HG02610 (cell line): ENCODE results near the gene PHF14.
A peak's percentile ranks its signal among the peaks of the same experiment; 100 is the strongest.

ENCODE experiments used
- ATAC-seq: cut with Tn5 transposase; IDR thresholded peaks from one replicate; pipeline ENCODE4 v1.9.1; 2021; ENCODE audit warnings: mild to moderate bottlenecking, moderate library complexity; ENCODE audit not compliant: unreplicated experiment

The PHF14 gene

DNA sequence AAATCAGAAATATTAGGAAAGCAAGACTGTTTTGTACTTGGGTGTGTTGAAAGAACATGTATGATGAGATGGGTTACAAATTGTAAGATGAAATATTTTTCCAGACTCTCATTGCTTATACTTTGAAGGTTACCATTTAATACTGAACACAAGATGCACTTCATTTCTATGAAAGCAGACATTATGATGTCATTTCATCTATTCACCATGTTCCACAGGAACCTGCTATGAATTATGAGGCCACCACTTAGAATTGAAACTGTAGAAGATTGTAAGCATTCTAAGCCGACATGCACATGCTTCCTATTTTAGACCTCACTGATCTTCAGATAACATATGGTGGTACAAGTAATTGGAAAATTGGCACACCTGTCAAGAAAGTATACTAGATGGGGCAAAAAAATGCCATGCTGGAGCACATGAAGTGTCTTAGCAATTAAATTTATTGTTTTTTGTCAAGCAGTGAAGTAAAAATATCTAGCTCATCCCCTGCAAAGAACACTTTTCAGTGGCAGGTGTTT, 195.0 kb downstream of the PHF14 start:
- no peak for ATAC-seq

DNA sequence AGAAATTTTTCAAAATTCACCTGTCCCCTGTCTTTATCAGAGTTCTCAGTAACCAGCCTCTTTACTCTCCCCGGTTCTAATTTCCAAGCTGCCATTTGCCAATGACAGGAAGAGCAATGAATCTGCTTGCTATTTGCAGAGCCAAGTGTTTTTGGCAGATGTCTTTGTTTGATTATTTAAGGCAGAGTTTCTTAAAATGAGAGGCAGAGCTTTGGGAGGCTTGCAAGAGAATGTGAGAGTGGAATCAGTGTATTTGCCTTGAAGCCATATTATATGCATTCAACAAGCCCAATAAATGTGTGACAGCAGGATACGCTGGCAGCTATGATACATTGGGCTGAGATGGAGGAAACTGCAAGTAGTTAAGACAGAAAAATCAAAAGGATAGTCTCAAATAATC, 196.5 kb downstream of the PHF14 start:
- ATAC-seq: no peak

DNA sequence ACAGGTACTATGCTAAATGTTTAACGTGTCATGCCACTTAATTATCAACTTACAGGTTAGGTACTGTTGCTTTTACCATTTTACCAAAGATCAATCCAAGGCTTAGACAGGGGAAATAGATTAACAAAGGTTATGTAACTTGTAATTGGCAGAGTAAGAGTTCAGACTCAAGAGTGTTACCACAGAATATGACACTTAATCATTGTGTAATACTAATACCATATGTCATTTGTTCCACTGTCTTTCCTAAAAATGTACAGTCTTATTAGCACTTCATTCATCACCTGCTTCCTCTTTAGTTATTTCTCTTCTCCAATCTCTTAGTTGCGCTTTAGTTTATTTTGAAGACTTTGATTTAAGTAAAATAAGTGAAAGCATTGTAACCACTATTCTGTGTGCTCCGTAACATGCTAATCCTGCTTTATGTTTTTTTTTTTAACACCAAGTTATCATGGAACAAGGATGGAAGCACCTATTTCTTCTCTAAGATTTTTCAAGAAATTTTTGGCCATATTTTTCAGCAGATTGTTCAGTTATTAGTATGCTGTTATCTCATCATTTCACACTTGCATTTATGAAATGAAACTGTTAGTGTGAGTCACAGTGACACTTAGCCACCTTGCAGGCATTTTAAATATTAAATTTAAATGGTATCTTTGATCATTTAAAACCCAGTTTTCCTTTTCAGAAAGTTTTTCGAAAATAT, 197.3 kb downstream of the PHF14 start:
- ATAC-seq: peak; percentile 48

DNA sequence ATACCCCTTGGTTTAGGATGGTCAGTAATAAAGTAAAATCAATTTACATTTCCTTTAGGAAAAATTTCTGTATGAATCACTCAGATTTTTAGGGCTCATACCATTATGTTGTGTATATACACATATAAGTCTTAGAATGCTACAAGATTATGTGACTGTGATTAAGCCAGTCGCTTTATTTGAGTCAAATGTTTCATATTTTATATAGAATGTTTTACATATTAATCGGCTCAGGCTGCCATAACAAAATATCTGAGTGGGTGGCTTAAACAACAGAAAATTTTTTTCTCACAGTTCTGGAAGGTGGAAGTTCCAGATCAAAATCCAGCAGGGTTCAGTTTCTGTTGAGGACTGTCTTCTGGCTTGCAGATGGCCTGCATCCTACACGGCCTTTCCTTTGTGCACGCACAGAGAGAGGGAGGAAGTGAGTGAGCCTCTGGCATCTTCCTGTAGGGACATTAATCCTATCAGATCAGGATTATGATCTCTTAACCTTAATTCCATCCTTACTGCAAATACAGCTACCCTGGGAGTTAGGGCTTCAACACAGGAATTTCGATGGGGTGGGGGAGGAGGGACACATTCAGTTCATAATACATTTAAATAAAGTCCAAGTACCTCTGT, 198.0 kb downstream of the PHF14 start:
- no peak for ATAC-seq

DNA sequence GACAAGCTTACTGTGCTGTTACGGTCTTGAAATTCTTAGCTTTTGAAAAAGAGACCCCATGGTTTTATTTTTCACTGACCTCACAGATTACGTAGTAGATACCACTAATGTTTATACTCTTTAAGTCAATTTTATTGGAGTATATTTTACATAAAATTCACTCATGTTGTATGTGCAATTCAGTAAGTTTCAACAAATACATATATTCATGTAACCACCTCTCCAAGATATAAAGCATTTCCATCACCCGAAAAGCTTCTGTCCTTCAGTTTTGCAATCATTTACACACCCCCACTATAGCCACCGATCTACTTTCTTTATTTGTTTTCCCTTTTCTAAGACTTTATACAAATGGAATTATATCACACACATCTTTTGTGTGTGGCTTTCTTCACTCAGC, 199.2 kb downstream of the PHF14 start:
- ATAC-seq: no peak

DNA sequence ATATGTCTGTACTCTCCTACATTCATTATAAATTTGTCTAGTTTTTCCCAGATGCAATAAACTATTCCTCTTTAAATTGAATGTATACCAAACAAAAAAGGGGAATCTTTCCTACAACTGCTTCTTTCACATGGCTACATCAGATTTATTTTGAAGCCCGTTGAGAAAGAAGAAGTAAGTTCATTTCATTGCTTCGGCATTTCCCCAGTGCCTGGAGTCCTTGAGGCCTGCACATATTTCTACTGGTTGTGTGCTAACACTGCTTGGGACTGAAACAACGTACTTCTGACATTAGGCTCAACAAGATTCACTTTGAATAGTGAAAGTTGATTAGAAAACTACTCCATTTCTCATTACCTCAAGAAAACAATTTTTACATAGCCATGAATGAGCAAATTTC, 201.7 kb downstream of the PHF14 start:
- ATAC-seq: no peak

DNA sequence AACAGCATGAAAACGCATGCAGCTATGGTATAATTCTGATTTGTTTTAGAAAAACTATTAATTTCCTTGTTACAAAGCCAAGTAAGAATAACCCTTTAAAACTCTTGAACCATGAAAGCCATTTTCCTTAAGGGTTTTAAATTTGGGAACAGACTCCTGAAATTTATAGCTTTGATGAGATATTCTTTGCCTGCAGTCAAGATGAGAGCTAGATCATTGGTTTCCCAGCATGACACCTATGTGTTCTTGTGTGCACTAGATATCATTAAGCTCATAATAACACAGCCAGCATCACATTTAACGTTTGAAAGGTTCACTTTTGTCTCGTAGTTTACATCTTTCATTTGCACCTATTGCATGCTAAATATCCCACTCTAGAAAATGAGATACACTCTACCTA, 202.2 kb downstream of the PHF14 start:
- no peak for ATAC-seq

DNA sequence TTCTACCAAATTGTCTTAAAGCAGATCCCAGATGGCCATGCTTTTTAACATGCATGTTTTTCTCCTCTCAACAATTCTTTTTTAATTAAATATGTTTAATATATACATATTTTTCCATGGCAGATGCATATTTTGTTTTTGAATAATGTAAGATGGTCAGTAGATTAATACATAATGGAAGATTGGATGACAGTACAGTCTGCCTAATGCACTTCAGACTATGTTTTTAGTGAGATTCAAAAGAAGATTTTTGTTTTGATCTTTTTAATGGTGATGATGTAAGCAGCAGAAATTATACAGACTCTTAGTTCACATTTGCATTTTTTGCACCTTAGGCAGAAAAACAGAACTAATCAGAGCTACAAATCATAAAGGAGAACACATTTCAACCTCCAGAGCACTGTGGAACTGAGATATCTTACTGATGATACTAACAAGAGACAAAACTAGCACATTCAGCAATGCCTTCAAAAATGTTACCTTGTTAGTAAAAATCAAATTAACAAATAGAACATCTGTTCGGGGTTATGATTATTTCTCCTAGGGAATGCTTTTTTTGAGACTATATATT, 203.4 kb downstream of the PHF14 start:
- ATAC-seq: no peak

DNA sequence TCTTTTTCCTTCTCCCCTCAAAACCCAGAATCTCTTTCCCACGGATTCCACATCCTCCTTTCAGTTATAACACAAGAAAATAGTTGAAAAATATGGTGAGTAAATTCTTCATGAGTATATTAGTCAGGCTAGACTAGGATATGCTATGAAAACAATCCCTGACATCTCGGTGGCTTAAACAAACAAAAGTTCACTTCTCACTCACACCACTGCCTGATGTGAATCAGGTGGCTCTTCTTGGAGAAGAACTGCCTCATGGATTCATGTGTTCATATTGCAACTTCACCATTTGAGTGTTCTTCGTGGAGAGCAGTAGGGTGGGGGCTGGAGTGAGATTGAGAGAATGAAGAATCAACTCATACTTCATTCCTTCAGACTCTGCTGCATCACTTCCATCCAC, 204.1 kb downstream of the PHF14 start:
- ATAC-seq: no peak

DNA sequence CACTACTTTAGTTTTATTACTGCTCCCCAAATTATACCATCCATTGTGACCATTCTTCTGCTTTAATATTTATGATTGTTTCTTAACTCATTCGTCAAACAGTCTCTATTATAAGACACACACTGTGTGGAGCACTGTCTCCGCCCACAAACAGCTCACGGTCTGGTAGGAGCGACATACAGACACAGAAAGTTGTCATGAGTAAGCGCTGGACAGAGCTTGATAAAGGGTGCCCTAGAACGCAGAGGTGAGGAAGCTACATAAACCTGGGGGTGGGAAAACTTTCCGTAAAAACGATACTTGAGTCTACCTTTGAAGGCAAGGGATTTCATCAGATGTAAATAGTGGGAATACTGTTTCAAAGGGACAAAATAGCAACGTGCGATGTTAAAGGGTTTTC, 207.9 kb downstream of the PHF14 start:
- no peak for ATAC-seq

DNA sequence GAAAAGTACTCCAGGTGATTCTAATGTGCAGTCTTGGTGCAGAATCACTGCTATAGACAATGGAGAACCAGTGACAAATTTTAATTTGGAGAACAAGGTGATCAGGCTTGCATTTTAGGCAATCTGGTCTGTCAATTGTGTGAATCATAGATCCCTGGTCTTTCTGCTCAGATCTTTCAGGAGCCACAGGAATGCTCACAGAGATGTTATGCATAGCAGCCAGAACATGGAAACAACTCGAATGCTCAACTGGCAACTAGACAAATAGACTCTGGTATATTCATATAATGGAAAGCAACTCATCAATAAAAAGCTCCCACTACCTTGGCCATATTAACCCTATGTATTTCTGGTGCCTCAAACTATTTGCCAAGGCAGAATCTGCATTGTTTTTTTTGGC, 209.1 kb downstream of the PHF14 start:
- ATAC-seq: no peak

DNA sequence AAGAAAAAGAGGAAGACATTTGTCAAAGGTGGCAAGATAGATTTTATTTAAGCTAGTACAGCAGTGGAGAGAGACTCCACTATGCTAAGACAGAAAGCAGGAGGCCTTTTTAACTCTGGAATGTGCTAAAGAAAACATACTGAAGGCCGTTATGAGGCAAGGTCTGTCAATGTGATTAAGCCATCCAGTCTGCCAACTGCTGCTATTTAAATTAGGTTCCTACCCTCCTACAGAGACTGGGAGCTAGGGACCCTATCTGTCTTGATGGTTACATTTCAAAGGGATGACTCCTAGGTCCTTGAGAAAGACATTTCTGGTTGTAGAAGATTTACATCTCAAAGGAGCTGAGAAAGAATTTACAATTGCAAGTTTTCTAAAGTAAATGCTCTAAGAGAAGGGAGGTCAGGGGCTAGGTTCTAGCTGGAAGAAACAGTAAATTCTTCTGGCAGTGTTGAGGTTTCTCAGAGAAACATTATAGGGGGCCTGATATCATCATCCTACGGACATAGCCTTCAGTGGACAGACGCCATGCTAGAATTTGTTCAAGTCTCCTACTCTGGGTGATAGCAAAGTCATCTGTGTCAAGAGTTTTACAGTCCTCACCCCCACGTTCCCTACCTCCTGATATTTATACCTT, 211.6 kb downstream of the PHF14 start:
- ATAC-seq: no peak

DNA sequence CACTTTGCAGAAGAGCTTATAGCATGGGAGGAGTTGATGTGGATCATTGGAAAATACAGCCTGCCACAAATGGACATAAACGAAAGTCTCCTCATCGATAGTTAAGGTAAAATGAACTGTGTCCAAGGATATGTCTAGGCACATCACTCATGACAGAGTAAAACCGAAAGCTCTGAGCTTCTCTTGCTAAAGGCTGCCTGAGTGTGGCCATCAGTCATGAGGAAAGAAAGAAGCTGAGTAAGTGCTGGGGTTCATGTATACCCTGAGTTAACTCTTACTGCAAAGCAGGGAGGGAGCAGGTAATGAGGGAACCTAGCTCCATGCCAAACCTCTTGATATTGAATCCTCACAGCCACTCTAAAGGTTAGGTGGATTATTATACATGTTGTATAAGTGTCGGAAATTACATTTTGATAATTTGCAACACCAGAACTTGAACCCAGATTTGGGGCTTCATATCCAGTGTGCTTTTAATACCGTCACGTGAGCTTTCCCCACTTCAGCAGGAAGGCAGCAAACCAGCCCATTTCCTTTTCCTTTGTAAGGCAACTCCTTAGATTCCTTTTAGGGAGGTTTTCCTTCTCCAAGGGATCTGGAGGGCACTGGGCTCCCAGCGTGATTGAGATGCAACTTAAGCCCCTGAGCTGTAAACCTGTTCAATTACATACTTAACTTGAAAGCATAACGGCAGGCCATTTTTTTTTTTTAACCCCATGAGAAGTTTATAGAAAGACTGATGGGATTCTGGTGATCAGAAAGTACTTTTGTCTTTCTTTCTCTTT, 215.0 kb downstream of the PHF14 start:
- no peak for ATAC-seq

DNA sequence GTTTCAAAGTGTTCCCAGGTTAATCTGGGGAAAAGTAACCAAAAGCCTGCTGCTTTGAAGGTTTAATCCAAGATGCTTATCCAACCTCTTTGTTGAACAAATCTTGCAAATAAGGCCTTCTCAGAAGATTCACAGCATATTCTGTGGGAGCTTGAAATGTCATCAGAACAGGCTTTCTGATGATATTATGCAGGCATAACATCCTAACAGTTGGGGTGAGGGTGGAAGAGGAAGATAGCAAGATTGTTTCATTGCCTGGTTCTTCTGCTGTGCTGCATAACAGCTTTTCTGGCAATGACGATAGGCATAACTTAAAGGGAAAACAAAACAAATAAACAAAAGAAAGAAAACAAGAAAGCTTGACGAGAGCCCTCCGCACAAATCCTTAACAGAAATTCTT, 217.4 kb downstream of the PHF14 start:
- ATAC-seq: no peak

DNA sequence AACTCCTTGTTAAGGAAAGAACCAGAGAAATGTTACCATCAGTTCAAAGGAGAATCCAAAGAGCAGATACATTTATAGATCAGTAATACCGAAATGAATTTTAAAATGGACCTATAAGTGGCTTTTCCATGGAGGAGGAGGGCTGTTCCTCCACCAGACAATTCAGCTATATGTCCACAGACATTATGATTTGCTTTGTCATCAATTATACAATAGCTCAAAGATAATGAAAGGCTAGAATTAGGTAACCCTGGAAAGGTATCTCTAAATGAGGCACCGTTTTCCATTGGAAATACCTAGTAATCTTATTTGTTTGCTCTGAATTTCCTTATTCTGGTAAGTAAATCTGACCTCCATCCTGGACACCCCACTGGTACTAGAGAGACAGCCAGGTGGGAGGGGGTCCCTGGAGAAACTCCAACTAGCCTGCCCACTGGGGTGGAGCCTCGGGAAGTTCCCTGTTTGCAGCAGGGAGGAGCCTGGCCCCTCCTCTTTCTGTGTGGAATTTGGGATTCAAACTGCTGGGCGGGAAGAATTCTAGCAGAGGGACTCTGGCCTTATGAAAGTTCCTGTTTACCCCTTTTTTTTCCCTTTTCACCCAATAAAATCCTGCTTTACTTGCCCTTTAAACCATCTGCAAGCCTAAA, 218.0 kb downstream of the PHF14 start:
- ATAC-seq: no peak

DNA sequence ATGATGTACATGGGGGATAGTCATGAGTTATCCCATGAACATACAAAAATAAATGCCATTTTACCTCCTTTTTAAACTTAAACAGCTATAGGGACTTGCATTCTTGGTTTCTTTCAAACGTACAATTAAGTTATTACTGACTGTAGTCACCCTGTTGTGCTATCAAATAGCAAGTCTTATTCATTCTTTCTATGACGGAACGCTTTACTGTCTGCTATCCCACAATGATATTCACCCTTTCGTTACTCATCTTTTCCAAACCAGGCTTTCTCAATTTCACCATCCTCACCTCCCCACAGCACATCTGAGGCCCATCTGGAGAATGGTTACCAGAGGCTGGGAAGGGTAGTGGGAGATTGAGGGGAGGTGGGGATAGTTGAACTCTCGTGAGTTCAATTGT, 218.8 kb downstream of the PHF14 start:
- no peak for ATAC-seq

DNA sequence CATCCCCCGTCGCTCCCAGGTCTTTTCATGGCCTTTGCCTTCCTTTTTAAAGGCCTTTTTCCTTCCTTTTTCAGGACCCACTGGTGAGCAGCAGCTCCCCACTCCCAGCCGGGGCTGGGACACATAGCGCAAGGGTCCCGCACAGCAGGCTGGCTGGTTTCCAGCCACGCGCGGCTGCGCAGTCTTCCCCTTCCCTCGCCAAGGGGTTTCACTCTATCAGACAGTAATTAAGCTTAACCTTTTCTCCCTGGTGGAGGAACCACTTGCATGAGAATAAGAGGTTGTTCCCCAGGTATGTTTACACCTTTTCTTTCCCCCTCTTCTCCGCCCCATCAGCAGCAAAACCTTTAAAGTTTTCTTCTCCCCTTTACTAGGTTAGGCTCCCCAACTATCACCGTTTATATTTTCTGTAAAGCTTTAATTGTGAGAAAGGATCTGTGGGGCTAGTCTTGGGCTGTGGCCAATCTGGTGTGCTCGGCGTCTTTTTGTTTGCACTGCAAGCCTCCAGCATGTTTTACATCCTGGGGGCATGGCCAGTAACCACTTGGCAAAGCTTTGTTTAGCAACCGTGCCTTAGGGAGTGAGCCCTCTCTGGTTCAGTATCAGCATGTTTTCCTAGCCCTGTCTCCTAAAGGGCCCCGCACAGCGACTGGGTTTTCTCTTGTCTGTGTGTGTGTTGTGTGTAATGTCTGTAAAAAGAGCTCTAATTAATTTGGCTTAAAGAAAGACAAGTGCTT, 219.6 kb downstream of the PHF14 start:
- no peak for ATAC-seq

DNA sequence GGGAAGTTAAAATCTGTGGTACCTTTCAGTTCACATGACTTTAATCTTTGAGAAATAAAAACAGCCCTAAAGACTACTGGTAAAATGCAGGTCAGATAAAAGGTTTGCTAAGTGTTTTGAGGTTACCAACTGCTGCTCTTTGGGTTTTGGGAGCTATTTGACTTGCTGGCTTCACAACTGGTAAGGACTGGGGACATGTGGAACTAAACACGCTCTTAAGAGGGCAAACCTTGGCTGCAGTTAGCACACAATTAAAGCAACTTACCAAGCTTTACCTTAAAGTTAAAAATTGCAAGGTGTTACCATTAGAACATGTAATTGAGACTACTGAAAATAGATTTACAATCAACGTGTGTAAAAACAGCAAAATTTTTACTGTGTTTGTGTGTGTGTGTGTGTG, 220.2 kb downstream of the PHF14 start:
- ATAC-seq: no peak

DNA sequence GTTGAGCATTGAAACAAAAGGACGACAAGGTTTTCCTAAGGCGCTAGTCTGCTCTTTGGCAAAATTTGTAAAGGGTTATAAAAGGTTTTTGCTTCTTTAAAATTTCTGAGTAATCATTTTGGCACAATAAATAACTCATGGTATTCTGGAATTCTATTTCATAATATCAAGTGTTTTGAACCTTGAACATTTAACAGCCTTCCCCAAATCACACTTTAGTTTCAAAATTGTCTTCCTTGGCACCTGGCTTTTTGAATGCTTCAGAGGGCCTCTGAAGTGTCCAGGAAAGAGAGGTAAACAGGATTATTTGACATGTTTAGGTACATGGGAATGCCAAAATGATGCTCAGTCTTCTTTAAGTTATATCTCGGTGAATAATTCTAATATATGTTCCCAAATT, 220.8 kb downstream of the PHF14 start:
- ATAC-seq: no peak

DNA sequence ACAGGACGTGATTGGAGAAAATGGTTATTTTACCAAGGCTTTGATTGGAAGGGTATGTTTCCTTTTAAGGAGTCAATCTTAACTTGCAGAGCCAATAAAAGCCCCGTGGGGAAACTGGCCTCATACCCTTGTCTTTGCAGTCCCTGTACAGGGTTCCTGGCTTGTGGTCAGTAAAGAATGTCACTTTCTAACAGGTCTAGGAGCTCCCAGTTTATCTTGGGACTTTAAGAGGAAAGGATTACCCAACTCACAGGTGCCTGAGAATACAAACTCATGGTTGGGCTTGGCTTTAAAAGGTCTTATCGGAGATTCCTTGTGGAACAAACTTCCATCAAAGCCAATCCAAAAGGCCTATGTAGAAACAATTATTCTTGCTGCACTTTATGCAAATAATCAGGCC, 221.8 kb downstream of the PHF14 start:
- no peak for ATAC-seq
